ENCODE measurements around the gene POLDIP2. TPM values are rescaled to one million over a fixed set of nuclear protein-coding genes. Genes with fewer than 3 reads are reported as not detected.

The POLDIP2 gene
- total and polyA plus RNA-seq, 2 of the 4 experiments (the other 2 are of a cell fraction), result 66.7 to 77.8 TPM

GRCh38 chr17:28334666-28335200, 22.6 kb downstream of the POLDIP2 start (continued):
- TF ChIP-seq USF2 (IDR thresholded peaks at IDR 0.05; ENCODE audit: low read depth, low read length) (no peak), RAD21 (IDR thresholded peaks at IDR 0.05; ENCODE audit: low read length) (no peak), CHD1 (IDR thresholded peaks at IDR 0.05; ENCODE audit: low read depth, low read length) (no peak), POLR2A (IDR thresholded peaks at IDR 0.05; ENCODE audit: low read depth, low read length) (no peak), MAFK (IDR thresholded peaks at IDR 0.05; ENCODE audit: low read depth, low read length) (no peak), CEBPB (IDR thresholded peaks at IDR 0.05; ENCODE audit: low read depth, low read length) (no peak), FOS (IDR thresholded peaks at IDR 0.05; ENCODE audit: low read depth, low read length) (no peak), NFE2L2 (IDR thresholded peaks at IDR 0.05; ENCODE audit: low read depth, low read length) (no peak), BHLHE40 (IDR thresholded peaks at IDR 0.05; ENCODE audit: low read depth, low read length) (no peak)

Data from IMR-90 (cell line).